Activated B cell treated with CpG ODN at 0.5 μM for 24 hours (primary cell): Measurements from ENCODE around the gene IL17RE. TPM values are rescaled to one million over a fixed set of nuclear protein-coding genes. Genes with fewer than 3 reads are reported as not detected.
"Not testable (repeated sequence)": the region's sequence is repeated elsewhere in the genome, so short reads cannot be mapped to it uniquely, and the experiment has no call there.

Experiments used
- ATAC-seq: fragments of 200-7000 bp; cut with Tn5 transposase; one replicate; pipeline ENCODE4 v1.10.0; 2021; ENCODE audit warnings: low read depth, mild to moderate bottlenecking, moderate library complexity
- CTCF ChIA-PET: fragments of 350-600 bp; sonication (Branson Sonifier 250); formaldehyde crosslinking; loops from one replicate; lab custom pipeline; 2021; ENCODE audit warnings: antibody characterized with exemption; lab: Charles Lee
- POLR2A ChIA-PET: fragments of 350-600 bp; sonication (Branson Sonifier 250); formaldehyde crosslinking; loops from one replicate; lab custom pipeline; 2021; ENCODE audit warnings: antibody characterized with exemption; lab: Charles Lee
- DNase-seq: peaks from one replicate; pipeline ENCODE4 v3.0.0; 2022
- H3K27ac Mint-ChIP-seq: one replicate; pipeline ENCODE4 v1.8.0; 2020; ENCODE audit warnings: mixed read lengths
- H3K27me3 Mint-ChIP-seq: one replicate; pipeline ENCODE4 v1.8.0; 2021; ENCODE audit warnings: mixed read lengths
- H3K36me3 Mint-ChIP-seq: one replicate; pipeline ENCODE4 v1.8.0; 2021; ENCODE audit warnings: low read depth, mixed read lengths
- H3K4me1 Mint-ChIP-seq: one replicate; pipeline ENCODE4 v1.8.0; 2021; ENCODE audit warnings: mixed read lengths
- H3K4me3 Mint-ChIP-seq: one replicate; pipeline ENCODE4 v1.8.0; 2020; ENCODE audit warnings: mild to moderate bottlenecking, mixed read lengths
- H3K9me3 Mint-ChIP-seq: one replicate; pipeline ENCODE4 v1.8.0; 2020; ENCODE audit warnings: mixed read lengths
- intact Hi-C: fragments of 100-400 bp; cut with micrococcal nuclease; formaldehyde crosslinking; loops from one replicate; pipeline ENCODE4 v1.15.1; 2024
- total RNA-seq: library from RNA; stranded (reverse); gene quantifications from 2 replicates; pipeline ENCODE4 v1.2.3, GENCODE V29; 2022
- TF ChIP-seq, protein P1 (sequence below): fragments of 200-600 bp; IDR thresholded peaks from one replicate; pipeline ENCODE4 v1.8.0; 2022; ENCODE audit warnings: antibody characterized with exemption, mild to moderate bottlenecking

The IL17RE gene
- total RNA-seq, 1 donor from 2014 or later = 0.82 TPM

DNA sequence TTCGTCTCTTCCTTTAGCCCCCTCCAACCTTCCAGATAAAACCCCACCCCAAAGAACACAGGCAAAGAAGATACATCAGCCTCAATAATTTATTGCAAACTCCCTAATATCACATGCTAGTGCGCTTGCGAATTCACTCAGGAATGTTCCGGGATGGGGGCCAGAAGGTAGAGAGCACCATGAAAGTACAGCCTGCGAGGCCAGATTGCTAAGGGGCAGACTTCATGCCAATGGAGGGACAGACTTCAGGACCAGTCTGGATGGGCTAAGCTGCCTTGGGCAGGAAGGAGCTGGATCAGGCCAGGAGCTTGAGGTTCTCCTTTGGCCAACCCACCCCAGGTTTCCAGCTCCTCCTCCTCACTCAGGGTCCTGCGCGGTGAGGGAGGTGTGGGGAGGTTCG, 36.0 kb upstream of the IL17RE start:
- no peak overlapping the region for H3K4me3 Mint-ChIP-seq
- intact Hi-C loops = no loop called here
- ChIA-PET CTCF (interaction anchor here (0.6 kb wide), 1 partner anchor 807 kb away, joined by 5 read pairs; no protein-coding TSS in a partner anchor), POLR2A (no interaction called here)
- H3K27me3 Mint-ChIP-seq = peaks cover 7% of the 10 kb centered on the region
- peaks cover 2% of the 10 kb centered on the region for H3K4me1 Mint-ChIP-seq
- H3K27ac Mint-ChIP-seq = no peak overlapping the region
- ATAC-seq = no peak
- no peak for DNase-seq
- H3K9me3 Mint-ChIP-seq = no peaks in the 10 kb centered on the region
- H3K36me3 Mint-ChIP-seq = no peaks in the 10 kb centered on the region
- TF ChIP-seq, protein P1, sequence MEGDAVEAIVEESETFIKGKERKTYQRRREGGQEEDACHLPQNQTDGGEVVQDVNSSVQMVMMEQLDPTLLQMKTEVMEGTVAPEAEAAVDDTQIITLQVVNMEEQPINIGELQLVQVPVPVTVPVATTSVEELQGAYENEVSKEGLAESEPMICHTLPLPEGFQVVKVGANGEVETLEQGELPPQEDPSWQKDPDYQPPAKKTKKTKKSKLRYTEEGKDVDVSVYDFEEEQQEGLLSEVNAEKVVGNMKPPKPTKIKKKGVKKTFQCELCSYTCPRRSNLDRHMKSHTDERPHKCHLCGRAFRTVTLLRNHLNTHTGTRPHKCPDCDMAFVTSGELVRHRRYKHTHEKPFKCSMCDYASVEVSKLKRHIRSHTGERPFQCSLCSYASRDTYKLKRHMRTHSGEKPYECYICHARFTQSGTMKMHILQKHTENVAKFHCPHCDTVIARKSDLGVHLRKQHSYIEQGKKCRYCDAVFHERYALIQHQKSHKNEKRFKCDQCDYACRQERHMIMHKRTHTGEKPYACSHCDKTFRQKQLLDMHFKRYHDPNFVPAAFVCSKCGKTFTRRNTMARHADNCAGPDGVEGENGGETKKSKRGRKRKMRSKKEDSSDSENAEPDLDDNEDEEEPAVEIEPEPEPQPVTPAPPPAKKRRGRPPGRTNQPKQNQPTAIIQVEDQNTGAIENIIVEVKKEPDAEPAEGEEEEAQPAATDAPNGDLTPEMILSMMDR = no peak

DNA sequence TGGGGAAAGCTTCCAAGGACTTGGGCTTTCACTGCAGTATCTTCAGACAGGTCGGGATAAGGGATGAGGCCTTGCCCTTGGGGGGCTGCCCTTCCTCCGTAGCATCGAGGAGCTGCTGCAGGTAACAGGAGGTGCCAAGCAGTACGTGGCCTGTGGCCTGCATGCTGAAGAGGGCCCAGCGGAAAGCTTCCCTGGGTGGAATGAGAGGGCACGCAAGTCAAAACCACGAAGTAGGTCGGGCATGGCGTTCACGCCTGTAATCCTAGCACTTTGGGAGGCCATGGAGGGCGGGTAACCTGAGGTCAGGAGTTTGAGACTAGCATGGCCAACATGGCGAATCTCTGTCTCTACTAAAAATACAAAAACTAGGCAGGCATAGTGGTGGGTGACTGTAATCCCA, 35.5 kb upstream of the IL17RE start:
- POLR2A ChIA-PET = no interaction called here
- TF ChIP-seq, protein P1 = no peak
- Mint-ChIP-seq H3K4me1 (peaks cover 2% of the 10 kb centered on the region), H3K27ac (no peak overlapping the region), H3K9me3 (no peaks in the 10 kb centered on the region), H3K27me3 (peaks cover 3% of the 10 kb centered on the region), H3K4me3 (no peak overlapping the region), H3K36me3 (no peaks in the 10 kb centered on the region)
- intact Hi-C loops = no loop called here
- no peak for DNase-seq
- CTCF ChIA-PET = no interaction called here
- no peak for ATAC-seq

DNA sequence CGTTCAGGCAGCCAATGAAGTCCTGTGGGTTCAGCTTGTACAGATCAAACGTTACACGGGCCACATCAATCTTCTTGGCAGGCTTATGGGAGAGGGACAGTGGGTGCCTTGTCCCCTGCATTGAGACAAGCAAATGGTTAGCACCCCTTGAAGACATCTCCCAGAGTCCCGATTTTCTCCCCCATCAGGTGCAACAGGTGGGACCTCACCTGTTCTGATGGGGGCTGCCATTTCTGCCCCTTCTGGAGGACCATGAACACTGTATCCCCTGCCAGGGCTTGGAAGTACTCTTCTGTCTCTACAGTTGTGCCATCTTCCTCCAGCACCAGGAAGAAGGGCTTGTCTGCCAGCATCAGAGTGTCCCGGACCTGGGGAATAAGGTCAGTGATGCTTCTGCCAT, 32.7 kb upstream of the IL17RE start:
- intact Hi-C loops = no loop called here
- CTCF ChIA-PET = no interaction called here
- Mint-ChIP-seq H3K9me3 (no peaks in the 10 kb centered on the region), H3K27me3 (no peaks in the 10 kb centered on the region), H3K4me3 (no peak overlapping the region), H3K4me1 (no peaks in the 10 kb centered on the region), H3K36me3 (no peaks in the 10 kb centered on the region), H3K27ac (no peak overlapping the region)
- ATAC-seq = no peak
- POLR2A ChIA-PET = no interaction called here
- TF ChIP-seq, protein P1 = no peak
- no peak for DNase-seq

DNA sequence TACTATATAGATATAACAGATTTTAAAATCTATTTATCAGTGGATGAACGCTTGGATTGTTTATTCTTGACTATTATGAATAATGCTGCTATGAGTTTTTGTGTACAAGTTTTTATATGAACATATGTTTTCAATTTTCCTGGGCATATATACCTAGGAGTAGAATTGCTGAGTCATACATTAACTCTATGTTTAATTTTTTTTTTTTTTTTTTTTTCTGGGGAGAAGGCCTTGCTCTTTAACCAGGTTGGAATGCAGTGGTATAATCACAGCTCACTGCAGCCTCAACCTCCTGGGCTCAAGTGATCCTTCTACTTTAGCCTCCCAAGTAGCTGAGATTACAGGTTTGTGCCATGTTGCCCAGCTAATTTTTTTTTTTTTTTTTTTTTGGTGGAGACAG, 31.7 kb upstream of the IL17RE start:
- no peaks in the 10 kb centered on the region for H3K9me3 Mint-ChIP-seq
- TF ChIP-seq, protein P1 = no peak
- intact Hi-C loops = no loop called here
- H3K4me3 Mint-ChIP-seq = no peak overlapping the region
- no peaks in the 10 kb centered on the region for H3K36me3 Mint-ChIP-seq
- ATAC-seq = no peak
- CTCF ChIA-PET = no interaction called here
- no peaks in the 10 kb centered on the region for H3K27me3 Mint-ChIP-seq
- POLR2A ChIA-PET = interaction anchor here (0.7 kb wide), 1 partner anchor 148 kb away, joined by 10 read pairs; no protein-coding TSS in a partner anchor
- H3K4me1 Mint-ChIP-seq = no peaks in the 10 kb centered on the region
- no peak overlapping the region for H3K27ac Mint-ChIP-seq
- no peak for DNase-seq

DNA sequence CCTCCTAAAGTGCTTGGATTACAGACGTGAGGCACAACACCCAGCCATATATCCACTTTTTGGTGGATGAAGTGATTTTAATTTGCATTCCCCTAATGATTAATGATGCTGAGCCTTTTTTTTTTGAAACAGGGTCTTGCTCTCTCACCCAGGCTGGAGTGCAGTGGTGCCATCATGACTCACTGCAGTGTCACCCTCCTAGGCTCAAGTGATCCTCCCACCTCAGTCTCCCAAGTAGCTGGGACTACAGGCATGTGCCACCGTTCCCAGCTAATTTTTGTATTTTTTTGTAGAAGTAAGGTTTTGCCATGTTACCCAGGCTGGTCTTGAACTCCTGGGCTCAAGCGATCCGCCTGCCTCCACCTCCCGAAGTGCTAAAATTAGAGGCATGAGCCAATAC, 30.6 kb upstream of the IL17RE start:
- POLR2A ChIA-PET, H3K9me3 Mint-ChIP-seq, H3K27me3 Mint-ChIP-seq, intact Hi-C loops, H3K4me1 Mint-ChIP-seq, H3K27ac Mint-ChIP-seq, CTCF ChIA-PET, H3K36me3 Mint-ChIP-seq, ATAC-seq, DNase-seq, H3K4me3 Mint-ChIP-seq: not testable (repeated sequence)

DNA sequence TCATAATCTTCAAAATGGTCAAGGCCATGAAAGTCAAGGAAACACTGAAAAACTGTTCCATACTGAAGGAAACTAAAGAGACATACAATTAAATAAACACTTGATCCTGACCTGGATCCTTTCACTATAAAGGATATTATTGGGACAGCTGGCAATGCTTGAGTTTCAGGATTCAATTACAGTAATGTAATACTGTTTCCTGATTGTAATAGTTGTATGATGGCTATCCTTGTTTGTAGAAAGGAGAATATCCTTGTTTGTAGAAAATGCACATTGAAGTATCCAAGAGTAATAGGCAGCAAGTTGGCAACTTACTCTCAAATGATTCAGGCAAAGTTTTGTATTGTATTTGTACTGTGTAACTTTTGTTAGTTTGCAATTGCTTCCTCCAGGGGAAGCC, 27.2 kb upstream of the IL17RE start:
- Mint-ChIP-seq H3K4me1 (no peaks in the 10 kb centered on the region), H3K27ac (no peak overlapping the region), H3K4me3 (no peak overlapping the region), H3K9me3 (no peaks in the 10 kb centered on the region), H3K36me3 (no peaks in the 10 kb centered on the region), H3K27me3 (peaks cover 7% of the 10 kb centered on the region)
- DNase-seq = no peak
- ChIA-PET CTCF (no interaction called here), POLR2A (no interaction called here)
- intact Hi-C loops = no loop called here
- TF ChIP-seq, protein P1 = no peak
- no peak for ATAC-seq

DNA sequence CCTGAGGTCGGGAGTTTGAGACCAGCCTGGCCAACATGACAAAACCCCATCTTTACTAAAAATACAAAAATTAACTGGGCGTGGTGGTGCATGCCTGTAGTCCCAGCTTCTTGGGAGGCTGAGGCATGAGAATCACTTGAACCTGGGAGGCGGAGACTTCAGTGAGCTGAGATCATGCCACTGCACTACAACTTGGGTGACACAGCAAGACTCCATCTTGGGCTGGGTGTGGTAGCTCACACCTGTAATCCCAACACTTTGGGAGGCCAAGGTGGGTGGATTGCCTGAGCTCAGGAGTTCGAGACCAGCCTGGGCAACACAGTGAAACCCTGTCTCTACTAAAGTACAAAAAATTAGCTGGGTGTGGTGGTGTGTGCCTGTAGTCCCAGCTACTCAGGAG, 26.4 kb upstream of the IL17RE start:
- H3K9me3 Mint-ChIP-seq, H3K4me3 Mint-ChIP-seq, CTCF ChIA-PET, H3K4me1 Mint-ChIP-seq, H3K36me3 Mint-ChIP-seq, ATAC-seq, H3K27me3 Mint-ChIP-seq, DNase-seq, H3K27ac Mint-ChIP-seq, intact Hi-C loops: not testable (repeated sequence)
- POLR2A ChIA-PET = interaction anchor here (0.7 kb wide), 1 partner anchor 15 kb away, joined by 9 read pairs; no protein-coding TSS in a partner anchor
